ENCODE data around the gene WDR38. TPM values are rescaled to one million over a fixed set of nuclear protein-coding genes. Genes with fewer than 3 reads are reported as not detected.
A peak's percentile ranks its signal among the peaks of the same experiment; 100 is the strongest.

Gene WDR38
- total and polyA plus RNA-seq, 9 of the 15 experiments (the other 6 are each of a cell fraction or from before 2014, with no cell fraction given) = not detected

DNA sequence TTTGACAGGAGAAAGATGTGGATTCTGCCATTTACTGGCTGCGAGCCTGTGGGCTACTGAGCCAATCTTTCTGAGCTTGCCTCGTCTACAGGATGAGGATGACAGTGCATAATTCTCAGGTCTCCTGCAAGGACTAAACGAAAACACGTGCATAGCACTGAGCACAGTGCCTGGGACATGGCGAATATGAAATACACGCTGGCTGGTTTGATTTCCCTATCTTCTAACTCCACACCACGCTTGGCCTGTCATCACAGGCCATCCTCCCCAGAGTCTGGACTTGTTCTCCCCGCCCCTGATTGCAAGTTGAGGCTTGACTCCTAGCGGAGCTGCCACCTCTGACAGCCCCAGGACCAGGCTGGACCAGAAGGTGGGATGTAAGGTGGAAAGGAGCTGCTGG is 46.6 kb downstream of the WDR38 start (continued):
- TF ChIP-seq, protein P1, sequence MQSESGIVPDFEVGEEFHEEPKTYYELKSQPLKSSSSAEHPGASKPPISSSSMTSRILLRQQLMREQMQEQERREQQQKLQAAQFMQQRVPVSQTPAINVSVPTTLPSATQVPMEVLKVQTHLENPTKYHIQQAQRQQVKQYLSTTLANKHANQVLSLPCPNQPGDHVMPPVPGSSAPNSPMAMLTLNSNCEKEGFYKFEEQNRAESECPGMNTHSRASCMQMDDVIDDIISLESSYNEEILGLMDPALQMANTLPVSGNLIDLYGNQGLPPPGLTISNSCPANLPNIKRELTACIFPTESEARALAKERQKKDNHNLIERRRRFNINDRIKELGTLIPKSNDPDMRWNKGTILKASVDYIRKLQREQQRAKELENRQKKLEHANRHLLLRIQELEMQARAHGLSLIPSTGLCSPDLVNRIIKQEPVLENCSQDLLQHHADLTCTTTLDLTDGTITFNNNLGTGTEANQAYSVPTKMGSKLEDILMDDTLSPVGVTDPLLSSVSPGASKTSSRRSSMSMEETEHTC (IDR thresholded peaks at IDR 0.05) = no peak
- peak; percentile 86 for TF ChIP-seq MEIS2 (IDR thresholded peaks at IDR 0.05; ENCODE audit: partially characterized antibody)
- no peak for TF ChIP-seq NFYB (IDR thresholded peaks at IDR 0.05; ENCODE audit: extremely low read depth, insufficient read length)
- TF ChIP-seq SREBF2 (CRISPR knock-in tag; IDR thresholded peaks at IDR 0.05) = no peak
- TF ChIP-seq, protein P2, sequence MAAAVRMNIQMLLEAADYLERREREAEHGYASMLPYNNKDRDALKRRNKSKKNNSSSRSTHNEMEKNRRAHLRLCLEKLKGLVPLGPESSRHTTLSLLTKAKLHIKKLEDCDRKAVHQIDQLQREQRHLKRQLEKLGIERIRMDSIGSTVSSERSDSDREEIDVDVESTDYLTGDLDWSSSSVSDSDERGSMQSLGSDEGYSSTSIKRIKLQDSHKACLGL (CRISPR knock-in tag; IDR thresholded peaks at IDR 0.05; ENCODE audit: borderline replicate concordance, poor library complexity, severe bottlenecking) = peak; percentile 64
- TF ChIP-seq NCOA1 (IDR thresholded peaks at IDR 0.05; ENCODE audit: low read depth) = no peak
- TF ChIP-seq TCFL5 (CRISPR knock-in tag; conservative IDR thresholded peaks at IDR 0.05) = no peak
- TF ChIP-seq, protein P3, sequence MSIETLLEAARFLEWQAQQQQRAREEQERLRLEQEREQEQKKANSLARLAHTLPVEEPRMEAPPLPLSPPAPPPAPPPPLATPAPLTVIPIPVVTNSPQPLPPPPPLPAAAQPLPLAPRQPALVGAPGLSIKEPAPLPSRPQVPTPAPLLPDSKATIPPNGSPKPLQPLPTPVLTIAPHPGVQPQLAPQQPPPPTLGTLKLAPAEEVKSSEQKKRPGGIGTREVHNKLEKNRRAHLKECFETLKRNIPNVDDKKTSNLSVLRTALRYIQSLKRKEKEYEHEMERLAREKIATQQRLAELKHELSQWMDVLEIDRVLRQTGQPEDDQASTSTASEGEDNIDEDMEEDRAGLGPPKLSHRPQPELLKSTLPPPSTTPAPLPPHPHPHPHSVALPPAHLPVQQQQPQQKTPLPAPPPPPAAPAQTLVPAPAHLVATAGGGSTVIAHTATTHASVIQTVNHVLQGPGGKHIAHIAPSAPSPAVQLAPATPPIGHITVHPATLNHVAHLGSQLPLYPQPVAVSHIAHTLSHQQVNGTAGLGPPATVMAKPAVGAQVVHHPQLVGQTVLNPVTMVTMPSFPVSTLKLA (conservative IDR thresholded peaks at IDR 0.05) = peak; percentile 80 to 91
- TF ChIP-seq SRSF1 (IDR thresholded peaks at IDR 0.05; ENCODE audit: low read depth, low read length) = no peak
- peak; percentile 80; the same call in 1 of the 2 replicates for TF ChIP-seq MAFK (IDR thresholded peaks at IDR 0.05; ENCODE audit: low read length)
- TF ChIP-seq POLR2A (conservative IDR thresholded peaks at IDR 0.05) = no peak
- TF ChIP-seq PML (IDR thresholded peaks at IDR 0.05; ENCODE audit: low read length) = no peak
- TF ChIP-seq, protein P4, sequence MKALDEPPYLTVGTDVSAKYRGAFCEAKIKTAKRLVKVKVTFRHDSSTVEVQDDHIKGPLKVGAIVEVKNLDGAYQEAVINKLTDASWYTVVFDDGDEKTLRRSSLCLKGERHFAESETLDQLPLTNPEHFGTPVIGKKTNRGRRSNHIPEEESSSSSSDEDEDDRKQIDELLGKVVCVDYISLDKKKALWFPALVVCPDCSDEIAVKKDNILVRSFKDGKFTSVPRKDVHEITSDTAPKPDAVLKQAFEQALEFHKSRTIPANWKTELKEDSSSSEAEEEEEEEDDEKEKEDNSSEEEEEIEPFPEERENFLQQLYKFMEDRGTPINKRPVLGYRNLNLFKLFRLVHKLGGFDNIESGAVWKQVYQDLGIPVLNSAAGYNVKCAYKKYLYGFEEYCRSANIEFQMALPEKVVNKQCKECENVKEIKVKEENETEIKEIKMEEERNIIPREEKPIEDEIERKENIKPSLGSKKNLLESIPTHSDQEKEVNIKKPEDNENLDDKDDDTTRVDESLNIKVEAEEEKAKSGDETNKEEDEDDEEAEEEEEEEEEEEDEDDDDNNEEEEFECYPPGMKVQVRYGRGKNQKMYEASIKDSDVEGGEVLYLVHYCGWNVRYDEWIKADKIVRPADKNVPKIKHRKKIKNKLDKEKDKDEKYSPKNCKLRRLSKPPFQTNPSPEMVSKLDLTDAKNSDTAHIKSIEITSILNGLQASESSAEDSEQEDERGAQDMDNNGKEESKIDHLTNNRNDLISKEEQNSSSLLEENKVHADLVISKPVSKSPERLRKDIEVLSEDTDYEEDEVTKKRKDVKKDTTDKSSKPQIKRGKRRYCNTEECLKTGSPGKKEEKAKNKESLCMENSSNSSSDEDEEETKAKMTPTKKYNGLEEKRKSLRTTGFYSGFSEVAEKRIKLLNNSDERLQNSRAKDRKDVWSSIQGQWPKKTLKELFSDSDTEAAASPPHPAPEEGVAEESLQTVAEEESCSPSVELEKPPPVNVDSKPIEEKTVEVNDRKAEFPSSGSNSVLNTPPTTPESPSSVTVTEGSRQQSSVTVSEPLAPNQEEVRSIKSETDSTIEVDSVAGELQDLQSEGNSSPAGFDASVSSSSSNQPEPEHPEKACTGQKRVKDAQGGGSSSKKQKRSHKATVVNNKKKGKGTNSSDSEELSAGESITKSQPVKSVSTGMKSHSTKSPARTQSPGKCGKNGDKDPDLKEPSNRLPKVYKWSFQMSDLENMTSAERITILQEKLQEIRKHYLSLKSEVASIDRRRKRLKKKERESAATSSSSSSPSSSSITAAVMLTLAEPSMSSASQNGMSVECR (CRISPR knock-in tag; IDR thresholded peaks at IDR 0.05) = peak; percentile 62; the same call in 1 of the 2 replicates
- TF ChIP-seq, protein P5, sequence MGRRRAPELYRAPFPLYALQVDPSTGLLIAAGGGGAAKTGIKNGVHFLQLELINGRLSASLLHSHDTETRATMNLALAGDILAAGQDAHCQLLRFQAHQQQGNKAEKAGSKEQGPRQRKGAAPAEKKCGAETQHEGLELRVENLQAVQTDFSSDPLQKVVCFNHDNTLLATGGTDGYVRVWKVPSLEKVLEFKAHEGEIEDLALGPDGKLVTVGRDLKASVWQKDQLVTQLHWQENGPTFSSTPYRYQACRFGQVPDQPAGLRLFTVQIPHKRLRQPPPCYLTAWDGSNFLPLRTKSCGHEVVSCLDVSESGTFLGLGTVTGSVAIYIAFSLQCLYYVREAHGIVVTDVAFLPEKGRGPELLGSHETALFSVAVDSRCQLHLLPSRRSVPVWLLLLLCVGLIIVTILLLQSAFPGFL (CRISPR knock-in tag; IDR thresholded peaks at IDR 0.05) = no peak
- no peak for TF ChIP-seq HNRNPLL (IDR thresholded peaks at IDR 0.05; ENCODE audit: low read depth, low read length, poor library complexity, severe bottlenecking)
- TF ChIP-seq ZNF282 (CRISPR knock-in tag; IDR thresholded peaks at IDR 0.05) = no peak

All from K562 (cell line).